ENCODE data around the gene PIP5K1B.

PIP5K1B gene

GRCh38 chr9:68896486-68896885 is 191.4 kb downstream of the PIP5K1B start:
- TF ChIP-seq CTCF (IDR thresholded peaks at IDR 0.05; ENCODE audit: low read depth, low read length), result no peak
- no peak overlapping the region for H3K4me3 ChIP-seq (ENCODE audit: low read depth, low read length)

- no peak overlapping the region for H3K4me3 ChIP-seq (ENCODE audit: low read depth, low read length)
- no peak for TF ChIP-seq CTCF (IDR thresholded peaks at IDR 0.05; ENCODE audit: low read depth, low read length)
These were observed 192.6 kb downstream of the PIP5K1B start for GRCh38 chr9:68897577-68898145.

- no peak overlapping the region for H3K4me3 ChIP-seq (ENCODE audit: low read depth, low read length)
- TF ChIP-seq CTCF (IDR thresholded peaks at IDR 0.05; ENCODE audit: low read depth, low read length), result no peak
These were observed 193.9 kb downstream of the PIP5K1B start for GRCh38 chr9:68898781-68899439.

GRCh38 chr9:68904454-68904853 is 199.4 kb downstream of the PIP5K1B start:
- no peak overlapping the region for H3K4me3 ChIP-seq (ENCODE audit: low read depth, low read length)
- no peak for TF ChIP-seq CTCF (IDR thresholded peaks at IDR 0.05; ENCODE audit: low read depth, low read length)

- TF ChIP-seq CTCF (IDR thresholded peaks at IDR 0.05; ENCODE audit: low read depth, low read length), result no peak
- no peak overlapping the region for H3K4me3 ChIP-seq (ENCODE audit: low read depth, low read length)
These were observed 200.1 kb downstream of the PIP5K1B start for GRCh38 chr9:68905129-68905528.

- TF ChIP-seq CTCF (IDR thresholded peaks at IDR 0.05; ENCODE audit: low read depth, low read length), result no peak
- H3K4me3 ChIP-seq (ENCODE audit: low read depth, low read length), result no peak overlapping the region
These were observed 202.9 kb downstream of the PIP5K1B start for GRCh38 chr9:68907910-68908309.

- TF ChIP-seq CTCF (IDR thresholded peaks at IDR 0.05; ENCODE audit: low read depth, low read length), result no peak
- H3K4me3 ChIP-seq (ENCODE audit: low read depth, low read length), result no peak overlapping the region
These were observed 207.5 kb downstream of the PIP5K1B start for GRCh38 chr9:68912561-68912960.
